Neural cell (in vitro differentiated cells): ENCODE data around the gene ACTRT3. TPM values are rescaled to one million over a fixed set of nuclear protein-coding genes. Genes with fewer than 3 reads are reported as not detected.
"Not testable (repeated sequence)": the region's sequence is repeated elsewhere in the genome, so short reads cannot be mapped to it uniquely, and the experiment has no call there.

ENCODE experiments used
- H2AFZ ChIP-seq: fragments of 200-600, 300-800 bp; sonication (generic), shearing (Covaris generic); 2 replicates; pipeline ENCODE4 v1.6.0; 2014; ENCODE audit warnings: low read depth, mild to moderate bottlenecking, antibody characterized with exemption, low read length, moderate library complexity
- H3F3A ChIP-seq: fragments of 200-600 bp; shearing (Covaris generic); 2 replicates; pipeline ENCODE4 v1.6.1; 2016; ENCODE audit warnings: mild to moderate bottlenecking, moderate library complexity, mixed read lengths, antibody characterized with exemption, low read length; ENCODE audit not compliant: insufficient read depth, poor library complexity, severe bottlenecking
- H3K27ac ChIP-seq: fragments of 200-600, 300-800 bp; sonication (generic), shearing (Covaris generic); 2 replicates; pipeline ENCODE4 v1.5.1; 2014; ENCODE audit warnings: mild to moderate bottlenecking, low read length, moderate library complexity
- H3K27me3 ChIP-seq: fragments of 300-800, 200-600 bp; sonication (generic), shearing (Covaris generic); 2 replicates; pipeline ENCODE4 v1.6.0; 2014; ENCODE audit warnings: mild to moderate bottlenecking, low read depth, low read length, moderate library complexity; ENCODE audit not compliant: insufficient read depth
- H3K36me3 ChIP-seq: fragments of 300-800, 200-600 bp; sonication (generic), shearing (Covaris generic); 2 replicates; pipeline ENCODE4 v1.5.1; 2014; ENCODE audit warnings: mild to moderate bottlenecking, antibody characterized with exemption, low read length, moderate library complexity; ENCODE audit not compliant: insufficient read depth
- H3K4me2 ChIP-seq: fragments of 300-800, 200-600 bp; sonication (generic), shearing (Covaris generic); 2 replicates; pipeline ENCODE4 v1.6.0; 2014; ENCODE audit warnings: mild to moderate bottlenecking, low read length
- H3K4me3 ChIP-seq: fragments of 300-800, 200-600 bp; sonication (generic), shearing (Covaris generic); 2 replicates; pipeline ENCODE4 v1.5.1; 2014; ENCODE audit warnings: mild to moderate bottlenecking, low read length, moderate library complexity
- H3K79me2 ChIP-seq: fragments of 200-600 bp; shearing (Covaris generic); replicated peaks from 2 replicates; pipeline ENCODE4 v1.6.0; 2014; ENCODE audit warnings: mild to moderate bottlenecking, low read length, moderate library complexity; ENCODE audit not compliant: insufficient read depth
- H3K9ac ChIP-seq: fragments of 300-800, 200-600 bp; sonication (generic), shearing (Covaris generic); 2 replicates; pipeline ENCODE4 v1.6.1; 2016; ENCODE audit warnings: mild to moderate bottlenecking, low read length, mixed read lengths
- H3K9me2 ChIP-seq: fragments of 200-600 bp; shearing (Covaris generic); 2 replicates; pipeline ENCODE4 v1.6.1; 2016; ENCODE audit warnings: mild to moderate bottlenecking, low read length, mixed read lengths; ENCODE audit not compliant: insufficient read depth
- H3K9me3 ChIP-seq: fragments of 200-600, 300-800 bp; sonication (generic), shearing (Covaris generic); 2 replicates; pipeline ENCODE4 v1.6.1; 2016; ENCODE audit warnings: mild to moderate bottlenecking, mixed run types, low read length, moderate library complexity, mixed read lengths
- H4K20me1 ChIP-seq: fragments of 200-600 bp; shearing (Covaris generic); 2 replicates; pipeline ENCODE4 v1.6.1; 2016; ENCODE audit warnings: mild to moderate bottlenecking, mixed run types; ENCODE audit not compliant: insufficient read depth
- CTCF ChIP-seq: fragments of 450-650 bp; IDR thresholded peaks from 2 replicates; pipeline ENCODE4 v1.5.1; 2014; ENCODE audit warnings: antibody characterized with exemption, mild to moderate bottlenecking, moderate library complexity; ENCODE audit not compliant: poor library complexity, severe bottlenecking
- EP300 ChIP-seq: fragments of 450-650 bp; conservative IDR thresholded peaks from 2 replicates; pipeline ENCODE4 v1.6.1; 2014; ENCODE audit warnings: antibody characterized with exemption, mild to moderate bottlenecking, moderate library complexity; ENCODE audit not compliant: poor library complexity, severe bottlenecking
- EZH2 ChIP-seq: fragments of 200-600, 300-800 bp; shearing (Covaris generic), sonication (generic); IDR thresholded peaks from 2 replicates; pipeline ENCODE4 v1.6.1; 2014; ENCODE audit warnings: antibody characterized with exemption, low read length, borderline replicate concordance, mild to moderate bottlenecking; ENCODE audit not compliant: insufficient read depth, poor library complexity, severe bottlenecking
- MXI1 ChIP-seq: fragments of 450-650 bp; conservative IDR thresholded peaks from 2 replicates; pipeline ENCODE4 v1.6.1; 2014; ENCODE audit warnings: antibody characterized with exemption, mild to moderate bottlenecking; ENCODE audit not compliant: poor library complexity, severe bottlenecking
- POLR2AphosphoS5 ChIP-seq: IDR thresholded peaks from 2 replicates; pipeline ENCODE4 v1.6.1; 2012
- RAD21 ChIP-seq: fragments of 450-650 bp; conservative IDR thresholded peaks from 2 replicates; pipeline ENCODE4 v1.6.1; 2014; ENCODE audit warnings: antibody characterized with exemption, mild to moderate bottlenecking, moderate library complexity
- REST ChIP-seq: IDR thresholded peaks from 2 replicates; pipeline ENCODE4 v1.6.1; 2012; ENCODE audit warnings: borderline replicate concordance
- SMC3 ChIP-seq: fragments of 450-650 bp; conservative IDR thresholded peaks from 2 replicates; pipeline ENCODE4 v1.6.1; 2014; ENCODE audit warnings: antibody characterized with exemption, mild to moderate bottlenecking, moderate library complexity; ENCODE audit not compliant: poor library complexity
- TAF1 ChIP-seq: IDR thresholded peaks from 2 replicates; pipeline ENCODE4 v1.6.1; 2012; ENCODE audit warnings: low read depth
- polyA plus RNA-seq: library from polyadenylated mRNA; depleted of rRNA; stranded (reverse); fragments of >200 nt; gene quantifications from 2 replicates; pipeline ENCODE4 v1.2.3, GENCODE V29; 2014

ACTRT3 gene
- polyA plus RNA-seq, 1 donor from 2014 or later, result not detected

GRCh38 chr3:169744366-169745054 is 24.9 kb downstream of the ACTRT3 start:
- Histone ChIP-seq H3K9me3 (no peaks in the 10 kb centered on the region), H3K27me3 (no peaks in the 10 kb centered on the region), H3K36me3 (no peaks in the 10 kb centered on the region), H3K4me3 (no peak overlapping the region), H3K9ac (no peak overlapping the region), H3F3A (no peaks in the 10 kb centered on the region), H3K79me2 (no peaks in the 10 kb centered on the region), H2AFZ (no peak overlapping the region), H3K4me2 (no peak overlapping the region), H4K20me1 (no peaks in the 10 kb centered on the region), H3K27ac (no peak overlapping the region), H3K9me2 (no peaks in the 10 kb centered on the region)
- TF ChIP-seq CTCF, result peak; percentile 70
- peak; percentile 76 for TF ChIP-seq SMC3
- TF ChIP-seq RAD21, result peak; percentile 79
- TF ChIP-seq EP300, result no peak

DNA sequence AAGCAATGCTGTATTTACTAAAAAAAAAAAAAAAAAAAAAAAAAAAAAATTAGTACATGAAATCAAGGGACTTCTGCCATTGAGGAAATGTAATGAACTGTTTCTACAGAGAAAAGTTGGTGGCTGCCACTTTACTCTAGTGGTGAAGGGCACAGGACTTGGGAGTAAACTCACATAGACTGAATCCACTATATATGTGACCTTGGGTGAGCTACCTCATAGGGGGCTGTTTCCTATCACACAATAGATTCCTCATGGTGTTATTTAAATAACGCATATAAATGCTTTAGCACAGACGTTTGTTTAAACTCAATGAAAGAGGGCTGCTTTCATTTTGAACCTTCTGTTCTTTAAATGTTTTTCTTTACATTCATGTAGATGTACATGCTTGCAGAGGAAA is 30.3 kb downstream of the ACTRT3 start:
- no peak overlapping the region for H3K4me2 ChIP-seq
- H2AFZ ChIP-seq, result no peak overlapping the region
- H3K27ac ChIP-seq, result no peak overlapping the region

GRCh38 chr3:169731857-169732256 is 37.5 kb downstream of the ACTRT3 start:
- H3K27ac ChIP-seq, H3K4me2 ChIP-seq, H3K9me3 ChIP-seq, H3K36me3 ChIP-seq, H3K9ac ChIP-seq, H3K79me2 ChIP-seq, H3K27me3 ChIP-seq, H3K4me3 ChIP-seq, H4K20me1 ChIP-seq, H2AFZ ChIP-seq, H3K9me2 ChIP-seq, H3F3A ChIP-seq: not testable (repeated sequence)

More for the DNA sequence above, 30.3 kb downstream of the ACTRT3 start:
- H3K9me2 ChIP-seq, result no peaks in the 10 kb centered on the region
- H3K4me3 ChIP-seq, result no peak overlapping the region
- H3K36me3 ChIP-seq, result no peaks in the 10 kb centered on the region
- no peaks in the 10 kb centered on the region for H3K9me3 ChIP-seq
- H3K79me2 ChIP-seq, result no peaks in the 10 kb centered on the region
- no peak overlapping the region for H3K9ac ChIP-seq
- H3K27me3 ChIP-seq, result no peaks in the 10 kb centered on the region
- no peaks in the 10 kb centered on the region for H3F3A ChIP-seq
- H4K20me1 ChIP-seq, result no peaks in the 10 kb centered on the region
- TF ChIP-seq MXI1 (no peak), EZH2 (no peak), EP300 (no peak), SMC3 (no peak), REST (no peak), TAF1 (no peak), CTCF (no peak), POLR2AphosphoS5 (no peak), RAD21 (no peak)
